ENCODE measurements around the gene B3GALT5.

The B3GALT5 gene

DNA sequence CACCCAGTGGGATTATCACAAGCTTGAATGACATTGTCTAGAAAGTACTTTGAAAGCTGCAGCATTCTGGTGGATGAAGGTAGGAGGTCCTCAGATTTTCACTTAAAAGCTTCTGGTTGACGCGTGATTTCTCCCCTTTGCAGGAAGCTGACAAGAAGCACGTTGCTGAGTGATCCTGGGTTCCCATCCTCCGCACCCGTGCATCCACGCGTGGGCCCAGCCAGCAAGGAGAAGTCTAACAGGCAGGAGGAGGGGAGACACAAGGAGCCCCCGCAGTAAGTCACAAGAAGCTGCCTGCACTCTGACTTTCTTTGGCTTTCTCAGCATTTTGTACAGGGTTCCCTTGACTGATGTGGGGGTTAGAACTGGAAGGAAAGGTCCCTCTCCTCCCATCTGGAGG, 7.8 kb upstream of the B3GALT5 start:
- DNase-seq (ENCODE audit: low read depth in 2 of 2): no peak

DNA sequence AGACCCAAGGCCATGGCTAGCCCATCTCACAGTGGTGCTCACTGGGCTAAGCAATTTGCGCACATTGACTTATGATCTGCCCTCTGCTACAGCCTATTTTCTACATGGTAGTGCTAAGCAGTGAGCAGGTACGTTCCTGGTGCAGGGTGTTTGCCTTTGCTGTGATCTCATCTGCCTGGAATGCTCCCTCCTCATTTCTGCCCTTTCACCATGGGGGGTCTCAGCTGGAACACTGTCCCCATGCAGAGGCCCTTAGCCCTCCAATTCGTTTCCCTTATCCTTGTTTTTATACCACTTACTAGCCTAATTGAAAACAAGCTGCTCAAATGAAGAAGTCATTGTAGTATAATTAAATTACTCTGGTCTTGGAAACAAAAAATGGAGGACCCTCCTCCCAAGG, 2.0 kb upstream of the B3GALT5 start:
- DNase-seq (ENCODE audit: low read depth in 2 of 2): no peak

DNA sequence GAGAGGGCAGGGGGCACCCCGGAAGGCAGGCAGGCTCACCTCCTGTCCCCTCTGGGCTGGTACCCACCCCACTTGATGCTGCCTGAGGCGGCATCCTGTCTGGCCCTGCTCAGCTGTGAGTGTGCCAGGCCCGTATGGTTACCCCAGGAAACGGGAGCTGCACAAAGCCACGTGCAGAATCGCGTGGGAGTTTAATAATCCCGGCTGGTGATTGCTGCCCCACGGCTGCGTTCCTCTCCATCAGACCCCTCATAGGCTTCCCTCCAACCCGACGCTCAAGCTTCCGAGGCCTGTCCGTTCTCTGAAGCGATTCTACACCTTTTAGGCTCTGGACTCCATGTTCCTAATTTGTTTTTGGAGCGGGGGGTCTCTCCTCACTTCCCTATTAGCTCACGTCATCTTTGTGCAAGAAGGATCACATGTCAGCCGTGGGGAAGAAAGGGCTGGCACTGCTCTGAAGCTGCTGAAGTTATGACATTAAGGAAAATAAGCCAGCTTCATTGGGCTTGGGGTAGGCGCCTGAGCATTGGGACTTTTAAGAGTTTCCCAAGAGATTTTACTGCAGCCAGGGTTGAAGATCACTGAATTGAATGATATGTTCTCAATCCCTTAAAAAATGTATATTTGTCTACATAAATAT, 1.1 kb upstream of the B3GALT5 start:
- no peak for DNase-seq (ENCODE audit: low read depth in 2 of 2)

DNA sequence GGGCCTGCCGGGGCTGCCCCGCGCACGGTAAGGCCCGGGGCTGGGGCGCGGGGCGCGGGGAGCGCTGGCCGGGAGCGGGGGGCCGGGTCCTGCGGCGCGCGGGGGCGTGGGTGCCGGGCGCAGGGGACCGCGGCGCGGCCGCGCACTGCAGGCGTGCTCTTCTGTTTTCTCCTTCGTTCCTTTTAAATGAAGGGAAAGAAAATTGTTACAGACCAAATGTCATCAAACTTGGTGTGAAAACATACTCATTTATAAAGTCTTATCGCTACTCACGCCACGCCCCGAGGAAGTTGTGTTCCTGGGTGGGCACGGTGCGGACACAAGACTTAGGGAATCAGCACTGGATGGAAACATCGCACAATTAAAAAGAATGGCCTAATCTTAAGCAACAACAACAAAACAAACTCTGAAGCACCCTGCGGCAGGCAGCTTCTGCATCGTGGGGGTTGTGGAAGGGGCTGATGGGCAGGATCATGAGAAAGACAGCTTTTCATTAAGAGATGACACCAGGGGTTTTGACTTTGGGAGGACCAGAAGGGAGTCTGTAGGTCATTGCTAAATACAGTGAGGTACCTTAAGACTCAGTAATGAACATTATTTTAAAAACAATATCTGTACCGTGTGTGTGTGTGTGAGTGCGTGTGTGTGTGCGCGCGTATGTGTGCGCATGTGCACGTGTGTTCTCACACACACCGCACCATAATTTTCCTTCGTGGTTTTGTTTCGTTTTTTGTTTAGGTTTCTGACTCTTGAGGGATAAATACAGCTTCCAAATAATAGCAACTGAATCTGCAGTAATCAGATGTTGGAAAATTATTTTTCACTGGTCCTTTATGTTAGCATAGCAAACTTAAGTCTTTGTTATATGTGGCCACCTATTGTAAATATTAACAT, 548 bp downstream of the B3GALT5 start:
- no peak for DNase-seq (ENCODE audit: low read depth in 2 of 2)

DNA sequence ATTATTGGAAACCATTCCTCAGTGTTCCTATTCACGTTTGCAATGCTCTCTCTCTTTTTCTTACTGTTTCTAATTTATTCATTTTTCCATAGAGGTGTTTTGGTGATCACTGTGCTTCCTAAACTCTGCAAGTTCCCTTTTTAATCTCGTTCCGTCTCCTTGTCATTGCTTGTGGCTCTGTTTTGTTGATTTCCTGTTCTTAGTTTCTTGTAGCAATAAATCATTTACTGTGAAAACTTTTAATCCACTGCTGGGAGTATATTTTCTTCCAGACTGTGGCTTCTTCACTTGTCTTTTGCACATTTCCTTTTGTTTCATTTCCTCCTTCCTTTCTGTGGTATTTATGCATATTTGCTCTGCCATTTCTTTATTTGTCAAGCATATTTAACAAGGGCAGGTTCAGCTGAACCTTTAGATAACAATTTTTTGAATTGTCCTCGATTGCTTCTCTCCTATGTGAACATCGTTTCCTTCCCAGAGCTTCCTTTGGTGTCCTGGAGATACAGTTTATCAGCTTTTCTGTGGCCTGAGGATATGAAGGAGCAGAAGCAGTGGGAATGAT, 3.6 kb downstream of the B3GALT5 start:
- DNase-seq (ENCODE audit: low read depth in 2 of 2): no peak

DNA sequence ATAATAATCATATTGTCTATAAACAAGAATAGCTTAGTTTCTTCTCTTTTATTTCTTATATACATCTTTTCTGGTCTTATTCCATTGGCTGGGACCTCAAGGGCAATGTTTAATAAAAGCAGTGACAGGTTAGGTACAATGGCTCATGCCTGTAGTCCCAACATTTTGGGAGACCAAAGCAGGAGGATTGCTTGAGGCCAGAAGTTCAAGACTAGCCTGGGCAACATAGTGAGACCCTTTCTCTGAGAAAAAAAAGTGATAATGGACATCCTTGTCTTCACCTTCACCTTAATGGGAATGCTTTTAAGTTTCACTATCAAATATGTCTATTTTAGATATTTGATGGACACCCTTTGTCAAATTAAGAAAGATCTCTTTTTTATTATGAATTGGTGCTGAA, 8.1 kb downstream of the B3GALT5 start:
- no peak for DNase-seq (ENCODE audit: low read depth in 2 of 2)

DNA sequence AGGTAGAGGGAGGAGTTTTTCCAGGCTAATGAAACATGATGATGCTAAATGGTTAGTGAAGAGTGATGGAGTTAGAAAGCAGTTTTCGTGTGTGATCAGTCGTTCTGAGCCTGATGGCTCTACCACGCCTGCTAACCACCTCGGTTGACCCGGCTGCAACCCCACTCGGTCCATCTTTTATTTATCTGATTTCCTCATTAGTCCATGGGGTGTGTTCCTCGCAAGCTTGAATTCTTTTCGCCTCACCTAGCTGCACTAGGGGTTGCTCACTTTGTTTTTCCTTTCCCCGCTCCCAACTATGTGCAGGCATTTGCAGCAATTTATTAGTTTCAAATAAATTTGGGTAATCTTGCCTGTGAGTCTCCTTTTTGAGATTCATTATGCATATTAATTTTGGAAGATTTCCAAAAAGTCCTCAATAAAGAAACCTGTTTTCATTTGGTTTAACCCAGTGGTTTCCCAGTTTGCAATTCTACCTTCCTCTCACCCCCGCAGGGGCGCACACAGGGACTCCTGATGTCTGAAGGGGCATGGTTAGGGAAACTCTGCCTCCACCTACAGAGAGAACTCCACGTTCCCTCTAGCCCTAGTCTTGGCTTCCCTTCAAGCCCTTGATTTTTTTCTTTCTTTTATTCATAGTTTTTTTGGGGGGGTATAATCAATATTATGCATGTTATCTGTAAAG, 12.6 kb downstream of the B3GALT5 start:
- DNase-seq (ENCODE audit: low read depth in 2 of 2): no peak

DNA sequence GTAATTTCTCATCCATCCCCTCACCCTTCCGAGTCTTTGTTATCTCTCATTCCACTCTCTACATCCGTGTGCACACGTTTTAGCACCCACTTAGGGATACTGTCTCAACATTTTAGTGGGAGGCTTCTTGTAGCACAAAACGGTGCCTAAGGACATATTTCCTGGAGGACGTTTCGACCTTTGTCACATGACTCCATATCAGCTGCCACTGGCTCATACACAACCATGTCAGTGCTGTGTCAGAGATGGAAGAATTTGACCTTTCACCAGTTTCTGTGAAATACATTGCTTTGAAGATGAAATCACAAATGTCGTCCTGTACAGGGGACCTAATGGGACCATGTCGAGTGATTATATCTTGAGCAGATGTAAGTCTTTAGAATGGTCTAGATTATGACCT, 15.6 kb downstream of the B3GALT5 start:
- DNase-seq (ENCODE audit: low read depth in 2 of 2): no peak

DNA sequence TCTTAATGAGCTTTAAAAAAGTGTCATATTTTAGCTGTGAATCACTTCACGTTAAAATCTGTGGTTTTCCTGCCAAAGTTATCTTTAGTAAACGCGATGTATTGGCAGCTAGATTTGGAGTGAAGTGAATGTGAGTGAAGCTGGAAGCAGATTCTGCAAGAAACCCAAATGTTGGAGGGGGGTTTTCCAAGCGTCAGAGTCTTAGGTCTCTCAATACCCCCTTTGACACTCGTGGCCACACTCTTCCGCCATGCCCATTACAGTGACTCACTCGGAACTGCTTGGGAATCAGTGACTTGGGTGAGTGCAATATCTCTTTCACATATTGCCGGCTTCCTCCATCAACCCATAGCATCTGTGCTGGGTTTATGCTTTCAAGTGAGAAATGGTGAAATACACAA, 17.5 kb downstream of the B3GALT5 start:
- DNase-seq (ENCODE audit: low read depth in 2 of 2): no peak

DNA sequence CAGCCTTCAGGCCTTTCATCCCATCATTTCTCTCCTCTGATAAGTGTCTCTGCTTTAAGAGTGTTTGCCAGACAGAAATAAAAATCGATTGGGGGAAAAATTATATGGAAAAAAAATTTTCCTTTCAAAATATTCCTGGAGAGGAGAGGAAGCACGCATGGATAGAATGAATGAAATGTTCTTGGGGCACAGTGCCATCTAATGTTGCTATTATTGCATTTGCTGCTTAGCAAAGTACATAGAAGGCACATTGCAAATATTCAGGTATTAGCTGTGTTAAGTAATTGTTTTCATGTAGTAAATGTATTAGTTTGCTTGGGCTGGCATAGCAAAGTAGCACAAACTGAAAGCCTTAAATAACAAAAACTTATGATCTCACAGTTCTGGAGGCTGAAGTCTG, 18.1 kb downstream of the B3GALT5 start:
- DNase-seq (ENCODE audit: low read depth in 2 of 2): no peak

DNA sequence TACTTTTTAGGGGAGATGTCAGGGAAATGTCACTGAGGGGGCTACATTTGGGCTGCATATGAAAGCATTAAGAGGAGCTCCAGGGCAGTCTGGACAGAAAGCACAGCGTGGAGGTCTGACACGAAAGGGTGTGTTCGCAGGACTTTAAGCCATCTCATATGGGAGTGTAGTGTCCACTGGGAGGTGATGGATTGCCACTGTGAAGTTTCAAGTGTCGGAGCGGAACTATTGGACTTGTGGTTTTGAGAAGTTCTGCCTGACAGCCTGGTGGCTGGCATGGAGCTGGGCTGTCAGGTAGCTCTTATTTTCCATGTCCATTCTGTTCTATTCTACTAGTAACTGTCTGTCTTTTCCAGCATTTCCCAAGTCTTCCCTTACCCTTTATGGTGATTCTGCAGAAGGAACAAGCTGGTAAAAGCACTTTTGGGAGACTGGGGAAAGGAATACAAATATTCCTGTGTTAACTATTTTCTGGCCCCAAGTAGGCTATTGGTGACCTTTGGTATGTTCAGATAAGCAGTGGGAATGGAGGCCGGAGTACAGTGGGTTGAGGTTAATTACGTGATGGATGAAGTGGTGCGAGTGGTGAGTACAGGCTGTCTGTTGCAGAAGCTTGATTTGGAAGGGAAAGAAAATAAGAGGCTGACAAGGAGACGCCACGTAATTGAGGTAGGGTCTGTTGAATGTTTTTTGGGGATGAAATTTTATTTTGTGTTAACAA, 19.3 kb downstream of the B3GALT5 start:
- no peak for DNase-seq (ENCODE audit: low read depth in 2 of 2)

DNA sequence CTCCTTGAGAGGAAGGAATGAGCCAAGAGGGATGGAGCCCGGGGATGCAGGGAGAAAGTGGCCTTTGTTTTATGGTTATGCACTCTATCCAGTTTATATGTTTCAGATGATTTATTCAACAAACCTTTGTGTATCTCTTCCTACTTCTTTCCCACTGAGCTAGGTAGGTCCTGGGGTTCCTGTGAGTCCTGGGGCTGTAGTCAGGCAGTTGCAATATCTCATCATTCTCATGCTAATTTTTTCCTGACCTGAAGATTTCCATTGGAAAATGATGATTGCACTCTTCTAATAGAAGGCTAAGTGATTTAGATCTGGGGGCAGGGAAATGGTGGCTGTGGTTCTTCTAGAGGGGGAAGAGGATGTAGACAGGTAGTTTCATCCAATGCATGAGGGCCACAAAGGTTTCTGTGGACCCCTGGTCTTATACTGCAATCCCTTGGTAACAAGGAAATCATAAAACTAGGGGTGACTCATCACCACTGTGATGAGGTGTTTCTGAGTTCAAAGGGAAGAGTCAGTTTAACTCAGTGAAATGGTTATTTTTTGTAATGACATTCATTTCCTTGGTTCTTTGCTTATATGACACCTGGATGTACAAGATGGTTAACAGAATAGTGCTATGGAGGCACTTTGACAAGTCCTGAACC, 20.2 kb downstream of the B3GALT5 start:
- no peak for DNase-seq (ENCODE audit: low read depth in 2 of 2)

DNA sequence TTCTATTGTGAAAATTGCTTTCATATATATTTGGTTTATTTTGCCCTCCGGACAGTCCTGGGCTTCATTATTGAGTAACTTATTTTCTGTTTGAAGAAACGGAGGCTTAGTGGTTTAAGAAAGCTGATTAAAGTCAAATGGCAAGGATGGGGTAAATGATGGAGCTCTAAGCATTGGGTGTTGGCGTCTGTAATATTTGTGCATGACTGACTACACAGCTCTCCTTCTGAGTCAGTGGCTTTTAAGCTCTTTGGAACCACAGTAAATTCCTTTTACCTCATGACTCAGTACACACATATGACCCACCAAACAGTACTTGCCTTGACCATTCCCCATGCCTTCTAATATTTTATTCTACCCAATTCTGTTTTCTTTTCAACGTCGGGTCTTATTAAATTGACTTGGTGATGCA, 21.0 kb downstream of the B3GALT5 start:
- DNase-seq (ENCODE audit: low read depth in 2 of 2): no peak

DNA sequence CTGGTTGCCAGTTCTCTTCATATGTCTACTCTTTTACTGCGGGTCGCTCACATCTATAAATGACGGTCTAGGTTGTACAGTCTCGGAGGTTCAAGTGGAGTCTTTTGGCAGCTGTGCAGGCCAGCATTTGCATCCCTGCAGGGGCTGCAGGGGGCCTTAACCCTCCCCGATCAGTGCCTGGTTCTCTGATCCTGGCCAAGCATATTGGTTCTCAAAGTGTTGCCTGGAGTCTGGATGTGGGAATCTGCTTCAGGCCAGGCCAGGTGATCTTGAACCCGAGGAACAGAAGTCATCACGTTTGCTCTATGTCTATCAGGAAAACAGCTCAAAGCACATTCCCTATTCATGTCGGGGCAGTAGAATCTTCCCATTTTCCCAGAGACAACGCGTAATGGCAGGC, 21.8 kb downstream of the B3GALT5 start:
- DNase-seq (ENCODE audit: low read depth in 2 of 2): no peak

DNA sequence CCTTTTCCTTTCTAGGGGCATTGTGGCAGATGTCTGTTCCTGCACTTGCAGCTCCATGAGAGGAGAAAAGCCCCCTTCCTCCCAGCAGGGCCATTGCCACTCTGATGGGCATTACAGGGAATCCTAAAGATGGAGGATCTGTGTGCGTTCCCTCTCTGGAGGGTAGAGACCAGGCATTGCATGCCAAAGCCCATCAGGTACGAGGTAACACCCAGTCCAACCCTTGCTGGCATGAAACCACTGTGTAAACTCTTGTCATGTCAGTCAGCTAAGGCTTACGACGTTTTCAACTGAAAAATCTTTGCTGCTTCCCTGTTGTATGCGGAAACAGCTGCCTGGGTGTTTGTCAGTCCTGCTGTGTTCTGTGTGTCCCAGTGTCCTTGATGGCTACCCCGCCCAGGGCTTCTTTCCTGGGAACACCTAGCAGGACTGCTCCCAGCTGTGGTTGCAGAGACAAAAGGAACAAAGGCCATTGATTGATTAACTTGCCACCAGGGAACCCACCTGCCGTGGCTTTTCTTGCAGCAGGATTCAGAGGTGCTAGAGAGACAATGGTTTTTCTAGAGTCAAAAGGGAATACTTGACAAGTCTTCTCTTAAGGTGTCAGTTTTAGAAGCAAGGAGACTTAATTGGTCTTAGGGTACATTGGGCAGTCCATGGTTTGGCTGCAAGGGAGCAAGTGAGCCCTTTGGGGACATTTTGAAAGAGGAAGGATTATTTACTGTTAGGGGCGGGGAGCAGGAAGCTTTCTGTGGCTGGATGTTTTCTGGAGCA, 24.6 kb downstream of the B3GALT5 start:
- DNase-seq (ENCODE audit: low read depth in 2 of 2): no peak

DNA sequence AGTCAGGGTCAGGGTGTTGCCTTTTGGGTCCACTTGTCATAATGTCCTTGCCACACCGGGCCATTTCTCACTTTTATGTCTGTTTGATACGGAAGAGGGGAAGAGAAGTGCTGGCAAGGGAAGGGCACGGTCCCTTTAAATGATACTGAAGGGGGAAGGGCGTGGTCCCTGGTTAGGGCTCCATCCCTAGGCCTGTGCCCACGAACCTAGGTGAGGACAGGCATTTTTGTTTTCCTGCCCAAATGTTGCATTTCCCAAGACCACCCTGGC, 25.2 kb downstream of the B3GALT5 start:
- no peak for DNase-seq (ENCODE audit: low read depth in 2 of 2)

DNA sequence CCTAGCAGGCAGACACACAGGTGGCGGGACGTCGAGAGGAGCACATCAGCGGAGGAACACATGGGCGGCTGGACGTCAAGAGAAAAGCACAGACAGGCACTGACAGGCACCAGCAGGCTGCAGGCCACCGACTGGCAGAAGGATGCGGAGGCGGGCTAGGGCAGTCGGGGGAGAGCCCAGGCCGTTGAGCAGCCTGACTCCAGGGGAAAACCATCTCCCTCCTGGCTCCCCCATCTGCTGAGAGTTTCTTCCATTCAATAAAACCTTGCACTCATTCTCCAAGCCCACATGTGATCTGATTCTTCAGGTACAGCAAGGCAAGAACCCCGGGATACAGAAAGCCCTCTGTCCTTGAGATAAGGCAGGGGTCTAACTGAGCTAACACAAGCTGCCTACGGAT, 25.5 kb downstream of the B3GALT5 start:
- no peak for DNase-seq (ENCODE audit: low read depth in 2 of 2)

DNA sequence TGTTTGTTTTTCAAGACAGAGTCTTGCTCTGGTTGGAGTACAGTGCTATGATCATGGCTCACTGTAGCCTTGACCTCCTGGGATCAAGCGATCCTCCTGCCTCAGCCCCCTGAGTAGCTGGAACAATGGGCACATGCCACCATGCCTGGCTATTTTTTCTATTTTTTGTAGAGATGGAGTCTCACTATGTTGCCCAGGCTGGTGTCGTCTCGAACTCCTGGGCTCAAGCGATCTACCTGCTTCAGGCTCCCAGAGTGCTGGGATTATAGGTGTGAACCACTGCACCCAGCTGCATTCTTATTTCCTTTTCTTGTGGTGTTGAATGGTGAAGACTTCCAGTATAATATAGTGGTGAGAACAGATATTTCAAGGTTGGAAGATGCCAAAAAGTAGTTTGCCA, 28.0 kb downstream of the B3GALT5 start:
- DNase-seq (ENCODE audit: low read depth in 2 of 2): no peak

DNA sequence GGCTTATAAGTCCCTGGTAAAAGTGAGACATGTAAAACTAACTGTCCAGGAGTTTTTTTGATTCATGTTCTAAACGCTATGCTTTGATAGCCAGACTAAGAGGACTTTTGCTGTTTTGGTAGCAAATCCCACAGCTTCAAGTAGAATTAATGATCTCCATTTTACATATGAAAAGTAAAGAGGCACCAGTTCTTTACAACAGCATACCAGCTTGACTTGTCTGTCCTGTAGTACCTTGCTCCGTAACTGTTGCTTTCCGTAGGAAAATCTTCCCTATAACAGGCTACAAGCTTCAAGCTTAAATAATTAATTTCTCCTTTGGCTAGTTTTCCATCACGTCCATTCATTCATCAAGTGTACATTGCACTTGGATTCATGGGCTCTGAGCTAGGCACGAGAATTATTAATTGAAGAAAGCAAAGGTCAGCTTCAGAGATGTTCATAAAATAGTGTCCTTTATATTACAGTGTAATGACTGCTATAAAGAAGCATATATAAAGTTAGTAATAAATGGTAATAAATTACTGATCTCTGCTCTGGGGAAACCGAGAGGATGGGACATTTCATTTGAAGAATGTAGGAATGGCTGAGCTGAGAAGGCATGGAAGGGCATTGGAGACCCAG, 29.2 kb downstream of the B3GALT5 start:
- DNase-seq (ENCODE audit: low read depth in 2 of 2): no peak

DNA sequence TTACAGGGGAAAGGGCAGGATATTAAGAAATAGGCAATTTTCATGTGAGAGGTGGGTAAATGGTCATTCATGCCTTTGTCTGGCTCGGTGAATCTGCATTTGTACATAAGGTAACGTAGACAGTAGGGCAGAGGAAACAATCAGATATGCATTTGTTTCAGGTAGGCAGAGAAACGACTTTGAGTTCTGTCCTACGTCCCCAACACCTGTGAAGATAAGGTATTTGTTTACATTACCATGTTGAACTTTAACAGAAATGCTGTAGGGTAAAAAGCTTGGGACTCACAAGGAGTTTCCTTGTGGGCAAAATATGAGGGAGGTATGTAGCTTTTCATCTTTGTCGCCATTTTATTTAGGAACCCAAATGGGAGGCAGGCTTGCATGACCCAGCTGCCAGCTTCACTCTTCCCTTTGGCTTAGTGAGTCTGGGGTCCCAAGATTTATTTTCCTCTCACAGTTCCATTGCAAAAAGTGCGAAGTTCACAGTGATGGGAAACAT, 31.4 kb downstream of the B3GALT5 start:
- no peak for DNase-seq (ENCODE audit: low read depth in 2 of 2)

Measured in stimulated activated CD8-positive, alpha-beta memory T cell treated with anti-CD3 and anti-CD28 coated beads, Interleukin-7, amount 100 ng/mL, for 1 hour (primary cell).